ENCODE results near the gene MRPL40.

DNA sequence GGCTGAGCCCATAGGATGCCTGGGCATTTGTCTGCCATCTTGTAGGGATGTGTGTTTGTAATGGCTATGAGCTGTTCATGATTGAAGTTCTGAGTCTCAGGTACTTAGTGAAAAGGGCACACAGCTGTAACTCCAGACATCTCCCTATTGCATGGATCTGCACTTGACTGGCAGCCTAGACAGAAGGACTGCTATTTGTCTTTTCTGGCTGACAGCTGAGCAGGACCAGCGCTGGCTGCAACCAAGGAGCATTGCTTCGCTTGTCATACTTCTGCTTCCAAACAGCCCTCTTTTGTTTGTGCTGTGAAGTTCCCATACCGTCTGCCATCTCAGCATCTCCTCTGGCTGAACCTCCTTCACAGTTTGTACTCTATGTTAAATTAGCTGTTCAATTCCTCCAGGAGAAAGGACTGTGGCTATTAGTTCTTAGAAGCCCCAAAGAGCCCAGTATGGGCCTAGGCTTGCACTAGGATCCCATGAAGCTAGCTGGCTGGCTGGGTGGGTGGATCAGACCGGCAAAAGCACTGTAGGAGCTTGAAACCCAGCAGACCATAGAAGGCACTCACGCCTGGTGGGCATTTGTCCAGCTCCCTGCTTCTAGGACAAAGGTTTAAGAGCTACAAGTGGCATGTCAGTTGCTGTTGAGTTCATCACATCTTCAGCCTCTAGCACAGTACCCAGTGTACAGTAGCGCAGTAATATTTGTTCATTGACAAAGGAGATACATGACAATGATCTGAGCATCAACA, 21.2 kb upstream of the MRPL40 start:
- TF ChIP-seq, protein P1, sequence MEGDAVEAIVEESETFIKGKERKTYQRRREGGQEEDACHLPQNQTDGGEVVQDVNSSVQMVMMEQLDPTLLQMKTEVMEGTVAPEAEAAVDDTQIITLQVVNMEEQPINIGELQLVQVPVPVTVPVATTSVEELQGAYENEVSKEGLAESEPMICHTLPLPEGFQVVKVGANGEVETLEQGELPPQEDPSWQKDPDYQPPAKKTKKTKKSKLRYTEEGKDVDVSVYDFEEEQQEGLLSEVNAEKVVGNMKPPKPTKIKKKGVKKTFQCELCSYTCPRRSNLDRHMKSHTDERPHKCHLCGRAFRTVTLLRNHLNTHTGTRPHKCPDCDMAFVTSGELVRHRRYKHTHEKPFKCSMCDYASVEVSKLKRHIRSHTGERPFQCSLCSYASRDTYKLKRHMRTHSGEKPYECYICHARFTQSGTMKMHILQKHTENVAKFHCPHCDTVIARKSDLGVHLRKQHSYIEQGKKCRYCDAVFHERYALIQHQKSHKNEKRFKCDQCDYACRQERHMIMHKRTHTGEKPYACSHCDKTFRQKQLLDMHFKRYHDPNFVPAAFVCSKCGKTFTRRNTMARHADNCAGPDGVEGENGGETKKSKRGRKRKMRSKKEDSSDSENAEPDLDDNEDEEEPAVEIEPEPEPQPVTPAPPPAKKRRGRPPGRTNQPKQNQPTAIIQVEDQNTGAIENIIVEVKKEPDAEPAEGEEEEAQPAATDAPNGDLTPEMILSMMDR (IDR thresholded peaks at IDR 0.05; ENCODE audit: poor library complexity): no peak
- TF ChIP-seq EZH2 (IDR thresholded peaks at IDR 0.05; ENCODE audit: borderline replicate concordance): no peak
